ENCODE results near the gene SPAG4.

SPAG4 gene

DNA sequence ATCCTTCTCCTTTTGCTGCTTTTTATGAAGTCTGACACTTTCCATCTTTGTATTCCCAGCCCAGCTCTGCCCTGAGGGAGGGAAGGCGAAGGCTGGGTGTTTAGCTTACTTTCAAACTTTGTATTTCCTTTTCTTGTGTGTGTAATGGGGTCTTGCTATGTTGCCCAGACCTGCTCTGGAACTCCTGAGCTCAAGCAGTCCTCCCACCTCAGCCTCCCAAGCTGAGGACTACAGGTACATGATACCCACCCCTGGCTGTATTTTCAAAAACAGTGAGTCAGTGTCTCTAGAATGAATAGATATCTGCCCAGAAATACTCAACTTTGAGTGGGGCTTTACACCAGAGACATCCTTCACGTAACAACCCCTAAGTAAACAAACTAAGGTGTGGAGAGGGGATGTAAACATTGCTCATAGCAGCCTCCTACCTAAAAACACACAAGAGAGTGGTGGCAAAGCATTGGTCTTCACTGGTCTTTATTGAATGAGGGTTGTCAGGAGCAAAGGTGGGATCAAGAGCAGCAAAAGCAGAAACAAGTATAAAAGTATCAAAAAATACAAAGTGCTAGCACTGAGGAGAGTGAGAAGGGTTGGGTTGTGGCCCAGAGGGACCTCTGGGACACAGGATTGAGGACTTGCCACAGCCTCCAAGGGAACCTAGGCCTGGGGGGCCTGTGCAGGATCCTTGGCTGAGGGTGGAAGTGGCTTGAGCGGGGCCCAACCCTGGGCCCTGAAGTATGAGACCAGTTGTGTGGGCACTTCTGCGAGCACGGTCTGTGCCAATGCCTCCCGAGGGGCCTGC is 10.2 kb downstream of the SPAG4 start:
- no peak for FAIRE-seq

DNA sequence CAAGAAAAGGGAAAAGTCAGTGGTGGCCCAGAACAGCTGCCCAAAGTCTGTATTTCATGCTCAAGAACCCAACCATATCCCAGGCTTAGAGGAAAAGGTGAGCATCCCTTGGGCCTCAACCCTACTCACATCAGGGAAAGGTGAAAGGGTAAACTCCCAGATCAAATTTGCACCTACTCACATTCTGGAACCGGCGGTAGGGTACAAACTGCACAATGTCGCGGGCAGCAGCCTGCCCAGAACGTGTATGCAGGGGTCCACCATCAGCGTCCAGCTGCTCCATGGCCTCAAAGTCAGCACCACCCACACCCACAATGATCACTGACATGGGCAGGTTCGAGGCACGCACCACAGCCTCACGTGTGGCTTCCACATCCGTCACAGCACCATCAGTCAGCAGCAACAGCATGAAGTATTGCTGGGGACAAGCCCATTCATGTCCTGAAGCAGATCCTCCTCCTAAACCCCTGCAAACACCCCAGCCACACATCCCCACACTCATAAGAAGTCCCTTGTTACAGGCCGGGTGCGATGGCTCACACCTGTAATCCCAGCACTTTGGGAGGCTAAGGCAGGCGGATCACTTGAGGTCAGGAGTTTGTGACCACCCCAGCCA is 10.9 kb downstream of the SPAG4 start:
- no peak for FAIRE-seq

GRCh38 chr20:35627121-35627520 is 11.5 kb downstream of the SPAG4 start:
- no peak for FAIRE-seq

DNA sequence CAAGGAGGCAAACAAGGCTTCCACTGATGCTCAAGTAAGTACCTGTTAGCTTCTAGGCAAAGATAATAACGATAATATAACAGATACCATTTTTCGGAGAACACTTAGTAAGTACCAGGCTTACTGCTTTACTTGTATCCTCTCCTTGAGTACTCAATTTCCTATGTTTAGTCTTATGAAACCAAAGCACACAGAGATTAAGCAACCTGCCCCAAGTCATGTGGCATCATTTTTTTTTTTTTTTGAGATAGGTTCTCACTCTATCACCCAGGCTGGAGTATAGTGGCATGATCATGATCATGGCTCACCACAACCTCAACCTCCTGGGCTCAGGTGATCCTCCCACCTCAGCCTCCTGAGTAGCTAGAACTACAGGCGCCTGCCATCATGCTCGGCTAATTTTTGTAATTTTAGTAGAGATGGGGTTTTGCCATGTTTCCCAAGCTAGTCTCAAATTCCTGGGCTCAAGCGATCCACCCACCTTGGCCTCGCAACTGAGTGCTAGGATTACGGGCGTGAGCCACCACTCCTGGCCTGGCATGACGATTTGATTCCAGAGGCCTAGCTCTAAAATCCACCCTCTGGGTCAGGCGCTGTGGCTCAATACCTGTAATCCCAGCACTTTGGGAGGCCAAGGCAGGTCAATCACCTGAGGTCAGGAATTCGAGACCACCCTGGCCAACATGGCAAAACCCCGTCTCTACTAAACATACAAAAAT is 14.0 kb downstream of the SPAG4 start:
- FAIRE-seq = no peak

- FAIRE-seq = no peak
Observed at GRCh38 chr20:35630636-35631035, 15.0 kb downstream of the SPAG4 start.

DNA sequence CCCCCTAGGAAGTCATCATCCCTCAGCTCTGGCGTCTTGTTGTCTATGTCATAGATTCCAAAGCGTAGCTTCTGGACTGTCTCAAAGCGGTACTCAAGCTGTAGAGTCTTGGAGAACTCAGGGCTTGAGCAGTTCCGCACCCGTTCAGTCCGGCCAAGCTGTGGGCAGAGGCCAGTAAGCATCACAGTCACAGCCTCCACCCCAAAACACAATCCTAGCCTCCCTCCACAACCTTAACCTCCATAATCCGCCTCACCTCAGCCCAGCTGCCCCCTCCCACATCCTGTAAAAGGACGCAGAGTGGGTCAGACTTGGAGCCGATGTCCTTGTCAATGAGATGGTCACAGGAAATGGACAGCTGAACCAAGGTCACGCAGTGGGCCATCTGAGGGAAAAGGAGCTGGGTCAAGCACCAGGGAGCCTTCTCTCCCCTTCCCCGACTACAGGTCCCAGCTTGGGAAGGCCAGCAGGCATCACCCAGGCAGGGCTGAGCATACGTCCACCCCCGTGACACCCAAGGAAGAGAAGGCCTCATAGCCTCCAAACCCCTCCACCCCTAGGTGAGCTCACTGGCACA is 17.0 kb downstream of the SPAG4 start:
- no peak for FAIRE-seq

DNA sequence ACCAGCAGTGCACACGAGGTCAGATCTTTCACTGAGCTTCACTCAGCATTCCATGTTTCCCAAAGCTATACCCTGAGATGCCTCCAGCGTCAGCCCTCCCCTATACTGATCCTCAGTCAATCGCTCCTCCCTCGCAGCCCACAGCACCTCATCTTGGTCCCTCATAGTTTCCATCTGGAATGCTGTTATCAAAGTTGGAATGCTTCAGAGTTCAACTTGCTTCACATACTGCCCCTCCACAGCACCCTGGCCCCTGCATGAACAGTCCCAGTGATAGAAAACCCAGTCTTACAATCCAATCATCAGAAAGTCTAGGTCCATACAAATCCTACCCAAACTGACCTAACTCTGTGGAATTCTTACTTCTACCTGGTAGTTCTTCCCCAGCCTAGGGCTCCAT is 20.0 kb downstream of the SPAG4 start:
- FAIRE-seq = no peak

- no peak for FAIRE-seq
Observed at GRCh38 chr20:35636095-35636494, 20.5 kb downstream of the SPAG4 start.

DNA sequence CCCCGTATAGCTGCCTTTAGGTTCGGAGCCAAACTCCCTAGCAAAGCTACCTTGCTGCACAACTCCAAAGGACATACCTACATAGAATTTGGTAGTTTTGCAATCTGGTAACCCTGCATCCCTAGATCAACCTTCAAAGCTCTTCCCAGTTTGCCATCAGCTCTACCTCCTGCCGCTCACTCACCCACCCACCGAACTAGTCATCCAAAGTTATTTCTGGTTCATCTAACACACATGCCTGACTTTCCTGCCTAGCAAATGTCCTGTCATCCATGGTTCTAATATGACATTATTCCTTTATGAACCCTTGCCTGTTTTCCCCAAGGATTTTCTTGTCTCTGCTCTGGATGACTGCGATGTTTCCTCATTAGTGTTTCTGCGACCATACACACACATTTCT is 21.6 kb downstream of the SPAG4 start:
- FAIRE-seq = no peak

GRCh38 chr20:35638751-35639150 is 23.1 kb downstream of the SPAG4 start:
- FAIRE-seq = no peak

DNA sequence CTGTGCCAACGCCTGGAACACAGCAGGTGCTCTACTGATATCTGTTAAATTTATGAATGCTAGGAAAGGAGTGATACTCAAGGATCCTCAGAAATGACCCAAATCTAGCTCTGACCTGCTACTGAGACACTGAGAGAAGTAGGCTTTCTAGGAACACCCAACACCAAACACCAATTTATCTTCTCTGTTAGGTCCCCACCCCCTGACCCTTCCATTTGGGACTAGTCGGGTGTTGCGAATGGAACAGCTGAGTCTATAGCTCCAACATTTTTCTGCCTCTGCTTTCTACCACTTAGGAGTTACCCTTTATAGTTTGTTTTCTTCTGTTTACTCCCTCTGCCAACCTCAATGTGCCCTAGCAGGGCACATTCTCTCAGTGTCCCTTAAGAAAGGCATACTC is 25.1 kb downstream of the SPAG4 start:
- FAIRE-seq = no peak

DNA sequence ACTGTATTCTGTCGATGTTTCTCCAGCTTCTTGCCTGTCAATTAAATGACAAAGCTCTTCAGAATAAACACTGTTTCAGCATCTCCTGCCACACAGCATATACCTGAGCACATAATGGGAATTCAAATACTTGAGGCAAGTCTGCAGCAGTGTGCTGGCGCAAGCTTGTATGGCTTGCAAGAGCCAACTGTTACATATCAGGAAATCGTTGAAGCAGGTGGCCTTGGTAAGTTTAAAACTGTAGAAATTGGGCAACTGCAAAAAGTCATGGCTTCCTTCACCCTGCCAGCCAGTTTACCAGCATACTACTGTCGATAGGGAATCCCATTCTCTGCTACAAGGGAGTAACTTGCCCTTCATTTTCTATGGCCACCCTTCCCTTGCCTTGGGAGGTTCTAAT is 26.1 kb downstream of the SPAG4 start:
- FAIRE-seq = no peak

GRCh38 chr20:35643045-35643444 is 27.4 kb downstream of the SPAG4 start:
- FAIRE-seq = no peak

GRCh38 chr20:35644806-35645205 is 29.2 kb downstream of the SPAG4 start:
- no peak for FAIRE-seq

GRCh38 chr20:35648836-35649235 is 33.2 kb downstream of the SPAG4 start:
- FAIRE-seq = no peak

DNA sequence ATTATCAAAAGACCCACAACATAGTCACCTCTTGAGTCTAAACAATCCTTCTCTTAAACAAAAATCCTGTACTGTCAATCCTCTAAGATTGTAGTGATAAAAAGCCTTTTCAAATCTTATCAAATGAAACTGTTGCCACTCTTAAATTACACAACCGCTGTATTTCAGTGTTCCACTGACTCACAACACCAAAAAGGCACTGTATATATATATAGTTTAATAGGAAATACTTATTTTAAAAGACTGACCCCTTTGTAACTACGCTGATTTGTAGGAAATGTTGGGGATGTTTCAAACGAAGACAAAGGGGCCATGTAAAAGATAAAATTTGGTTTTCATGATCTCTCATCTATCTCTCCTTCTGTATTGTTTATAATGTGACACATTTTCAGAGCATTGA is 35.0 kb downstream of the SPAG4 start:
- no peak for FAIRE-seq

DNA sequence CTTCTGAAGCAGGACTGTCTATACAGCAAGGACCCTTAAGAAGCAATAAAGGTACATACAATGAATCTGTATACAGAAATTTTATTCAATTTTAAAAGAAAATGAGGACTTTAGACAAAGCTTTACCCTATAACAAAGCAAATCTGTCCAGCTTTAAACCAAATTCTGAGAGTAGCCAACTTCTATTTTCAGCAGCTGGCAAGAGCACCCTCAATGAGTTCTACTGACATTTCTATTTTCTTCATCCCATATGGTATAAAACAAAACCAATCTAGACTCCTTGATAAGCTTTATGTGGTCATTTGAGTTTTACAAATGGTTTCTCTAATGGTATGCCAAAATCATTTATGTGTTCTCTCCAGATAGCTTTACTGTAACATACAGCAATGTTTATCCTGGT is 36.3 kb downstream of the SPAG4 start:
- FAIRE-seq = no peak

DNA sequence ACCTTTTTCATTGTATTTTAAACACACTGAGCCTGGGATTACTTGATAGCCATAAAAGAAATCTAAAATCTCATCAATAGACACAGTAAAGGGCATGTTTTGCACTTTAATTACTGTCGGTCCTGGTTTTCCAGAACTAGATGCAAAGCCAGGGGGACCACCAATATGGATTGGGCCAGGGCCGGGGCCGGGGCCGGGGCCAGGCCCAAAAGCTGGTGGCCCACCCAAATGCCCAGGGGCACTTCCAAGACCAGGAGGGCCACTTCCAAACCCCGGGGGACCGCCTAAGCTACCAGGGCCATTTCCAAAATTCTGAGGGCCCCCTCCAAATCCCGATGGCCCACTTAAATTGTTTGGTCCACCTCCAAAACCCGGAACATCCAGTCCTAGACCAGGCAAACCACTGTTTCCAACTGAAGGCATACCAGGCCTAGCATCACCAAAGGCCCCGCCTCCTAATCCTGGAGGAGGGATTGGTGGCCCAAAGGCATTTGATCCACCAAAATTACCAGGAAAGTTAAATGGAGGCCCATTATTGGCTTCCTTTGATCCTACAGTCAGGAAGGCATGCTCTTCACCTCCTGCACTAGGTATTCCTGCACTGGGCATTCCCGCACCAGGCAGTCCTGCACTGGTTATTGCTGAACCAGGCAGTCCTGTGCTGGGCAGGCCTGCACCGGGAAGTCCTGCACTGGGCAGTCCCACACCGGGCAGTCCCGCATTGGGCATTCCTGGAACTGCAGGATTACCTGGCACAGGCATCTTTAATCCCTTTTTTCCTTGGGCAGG is 37.2 kb downstream of the SPAG4 start:
- no peak for FAIRE-seq

DNA sequence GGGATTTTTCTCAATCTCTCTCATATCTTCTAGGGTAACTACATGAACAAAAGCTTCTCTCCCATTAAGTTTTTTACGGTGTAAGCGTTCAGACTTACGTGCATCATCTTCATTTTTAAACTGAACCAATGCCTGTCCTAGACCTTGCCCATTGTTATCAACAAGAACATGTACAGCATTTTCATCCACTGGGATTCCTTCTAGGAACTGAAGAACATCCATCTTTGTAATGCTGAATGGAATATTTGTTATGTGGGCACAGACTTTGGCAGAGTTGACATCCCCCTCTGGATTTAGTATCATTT is 37.8 kb downstream of the SPAG4 start:
- no peak for FAIRE-seq

- no peak for FAIRE-seq
Observed at GRCh38 chr20:35653893-35654292, 38.3 kb downstream of the SPAG4 start.

- FAIRE-seq = no peak
Observed at GRCh38 chr20:35654415-35654814, 38.8 kb downstream of the SPAG4 start.

DNA sequence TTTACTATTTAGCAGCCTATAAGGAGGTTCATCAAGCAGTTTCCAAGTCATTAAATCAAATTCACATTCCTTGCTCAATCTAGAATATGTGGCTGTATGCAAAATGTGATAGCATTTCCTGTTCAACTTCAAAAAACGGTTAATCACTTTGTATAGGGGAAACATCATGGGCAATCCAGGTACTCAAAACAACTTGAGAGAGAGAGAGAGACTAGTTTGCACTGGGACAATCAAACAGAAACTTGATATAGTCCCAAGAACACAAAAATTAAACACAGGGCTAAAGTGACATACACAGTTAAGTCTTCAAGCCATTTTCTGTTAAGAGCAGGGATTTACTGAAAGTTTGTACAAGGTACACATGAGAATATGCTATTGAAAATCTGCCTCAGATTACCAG is 41.6 kb downstream of the SPAG4 start:
- FAIRE-seq = no peak
